ENCODE data around the gene ACVRL1.

Gene ACVRL1

DNA sequence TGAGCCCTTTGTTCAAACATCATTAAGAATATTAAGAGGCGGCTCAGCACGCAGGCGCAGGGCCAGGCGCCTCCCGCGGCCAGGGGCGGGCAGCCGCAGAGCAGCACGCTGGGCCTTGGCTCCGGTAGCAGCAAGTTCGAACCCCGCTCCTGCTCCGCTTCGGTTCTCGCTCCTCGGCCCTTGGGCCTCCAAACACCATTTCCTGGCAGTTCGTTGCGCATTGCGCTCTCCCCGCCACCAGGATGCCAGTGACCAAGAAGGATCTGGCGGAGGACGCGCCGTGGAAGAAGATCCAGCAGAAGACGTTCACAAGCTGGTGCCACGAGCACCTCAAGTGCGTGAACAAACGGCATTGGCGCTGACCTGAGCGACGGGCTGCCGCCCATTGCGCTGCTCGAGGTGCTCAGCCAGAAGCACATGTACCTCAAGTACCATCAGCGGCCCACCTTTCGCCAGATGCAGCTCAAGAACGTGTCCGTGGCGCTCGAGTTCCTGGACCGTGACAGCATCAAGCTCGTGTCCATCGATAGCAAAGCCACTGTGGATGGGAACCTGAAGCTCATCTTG is 6.9 kb upstream of the ACVRL1 start:
- DNase-seq = no peak

DNA sequence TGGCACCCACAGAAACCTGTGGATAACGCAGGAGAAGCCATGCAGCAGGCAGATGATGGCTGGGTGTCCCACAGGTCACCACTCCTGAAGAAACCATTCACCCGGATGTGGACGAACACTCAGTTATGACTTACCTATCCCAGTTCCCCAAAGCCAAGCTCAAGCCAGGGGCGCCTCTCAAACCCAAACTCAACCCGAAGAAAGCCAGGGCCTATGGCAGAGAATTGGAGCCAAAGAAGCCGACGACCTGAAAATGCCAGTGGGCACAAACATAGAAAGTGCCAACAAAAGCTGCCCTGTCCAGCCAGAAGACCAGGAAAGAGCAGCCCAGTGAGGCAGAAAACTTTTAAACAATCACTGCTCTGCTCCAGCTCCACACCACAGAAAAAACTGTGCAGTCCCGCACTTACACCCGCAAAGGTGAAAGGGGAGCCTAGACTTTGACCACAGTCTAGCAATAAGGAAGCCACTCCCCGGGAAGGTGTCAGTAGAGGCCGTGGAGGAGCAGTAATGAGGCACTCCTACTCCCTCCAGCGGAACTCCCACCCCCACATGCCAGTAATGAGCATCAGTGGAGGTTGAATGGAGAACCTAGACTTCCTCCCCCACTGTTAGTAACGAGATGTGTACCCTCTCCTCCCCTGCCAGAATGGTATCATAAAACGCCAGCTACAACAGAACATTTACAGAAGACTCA is 6.0 kb upstream of the ACVRL1 start:
- no peak for DNase-seq

DNA sequence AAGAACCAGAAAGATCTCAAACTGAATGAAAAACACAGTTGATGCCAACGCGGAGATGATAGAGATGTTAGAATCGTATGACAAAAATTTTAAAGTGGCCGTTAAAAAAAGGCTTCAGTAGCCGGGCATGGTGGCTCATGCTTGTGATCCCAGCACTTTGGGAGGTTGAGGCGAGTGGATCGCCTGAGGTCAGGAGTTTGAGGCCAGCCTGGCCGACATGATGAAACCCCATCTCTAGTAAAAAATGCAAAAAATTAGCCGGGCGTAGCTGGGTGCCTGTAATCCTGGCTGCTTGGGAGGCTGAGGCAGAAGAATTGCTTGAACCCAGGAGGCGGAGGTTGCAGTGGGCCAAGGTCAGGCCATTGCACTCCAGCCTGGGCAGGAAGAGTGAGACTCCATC is 5.4 kb upstream of the ACVRL1 start:
- no peak for DNase-seq

DNA sequence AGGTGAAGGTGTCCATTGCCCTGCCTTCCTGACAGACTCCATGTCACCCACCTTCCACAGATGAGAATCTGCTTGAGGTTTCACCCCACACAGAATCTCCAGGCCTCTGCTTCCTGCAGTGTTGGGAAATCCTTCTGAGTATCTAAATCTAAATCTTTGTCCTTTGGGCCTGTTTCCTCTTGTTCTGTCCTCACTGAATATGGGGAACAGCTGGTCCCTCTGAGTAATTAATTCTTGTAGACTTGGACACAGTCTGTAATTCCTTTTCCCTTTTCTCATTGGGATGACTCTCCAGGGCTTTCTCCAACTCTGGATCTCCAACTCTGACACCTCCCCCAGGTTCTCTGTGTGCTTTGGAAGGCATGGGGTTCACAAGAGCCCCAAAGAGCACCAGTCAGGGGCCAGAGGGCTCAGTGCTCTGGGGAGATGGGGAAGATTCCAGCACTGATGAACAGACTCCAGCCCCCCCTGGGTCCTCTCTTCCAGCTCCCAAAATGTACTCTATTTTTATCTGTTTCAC is 2.3 kb upstream of the ACVRL1 start:
- DNase-seq = no peak

DNA sequence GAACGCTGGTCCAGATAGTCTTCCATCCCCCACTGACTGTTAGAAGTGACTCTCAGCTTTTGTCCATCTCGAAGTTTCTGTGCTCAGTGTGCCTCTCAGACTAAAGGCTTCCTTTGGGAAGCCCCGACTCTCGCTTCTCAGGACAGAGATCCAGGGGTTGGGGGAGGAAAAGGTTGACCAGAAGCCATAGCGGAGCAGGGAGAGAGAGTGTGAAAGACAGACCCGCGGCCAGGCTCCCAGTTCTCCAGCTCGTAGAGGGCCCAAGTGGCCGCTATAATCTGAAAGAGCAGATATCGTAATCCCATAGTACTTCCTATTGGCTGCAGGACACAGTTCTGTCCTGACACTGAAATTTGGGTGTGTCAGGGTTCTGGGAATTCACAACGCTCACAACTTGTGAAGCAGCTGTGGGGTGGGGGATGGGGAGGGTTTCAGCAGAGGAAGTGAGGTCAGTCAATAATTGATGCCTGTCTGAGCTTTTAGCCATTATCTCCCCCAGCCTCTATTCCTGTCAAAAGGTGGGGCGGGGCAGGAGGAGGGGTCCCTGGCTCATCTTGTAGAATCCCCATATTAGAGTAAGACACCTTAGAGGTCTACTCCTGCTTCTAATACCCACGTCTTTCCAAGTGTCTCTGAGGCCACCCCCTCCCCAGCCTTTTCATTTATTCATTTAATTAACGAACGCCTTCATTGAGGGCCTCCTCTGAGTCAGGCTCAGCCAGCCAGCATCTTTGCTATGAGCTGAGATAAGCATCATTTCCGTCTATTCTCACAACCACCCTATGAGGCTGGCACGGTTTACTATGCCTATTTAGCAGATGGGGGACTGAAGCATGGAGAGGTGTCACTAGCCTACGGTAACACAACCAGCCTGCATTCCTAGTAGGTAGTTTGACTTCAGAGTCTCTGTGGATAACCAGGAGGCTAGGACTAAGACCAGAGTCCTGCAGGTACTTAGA is 1.6 kb upstream of the ACVRL1 start:
- DNase-seq = no peak

DNA sequence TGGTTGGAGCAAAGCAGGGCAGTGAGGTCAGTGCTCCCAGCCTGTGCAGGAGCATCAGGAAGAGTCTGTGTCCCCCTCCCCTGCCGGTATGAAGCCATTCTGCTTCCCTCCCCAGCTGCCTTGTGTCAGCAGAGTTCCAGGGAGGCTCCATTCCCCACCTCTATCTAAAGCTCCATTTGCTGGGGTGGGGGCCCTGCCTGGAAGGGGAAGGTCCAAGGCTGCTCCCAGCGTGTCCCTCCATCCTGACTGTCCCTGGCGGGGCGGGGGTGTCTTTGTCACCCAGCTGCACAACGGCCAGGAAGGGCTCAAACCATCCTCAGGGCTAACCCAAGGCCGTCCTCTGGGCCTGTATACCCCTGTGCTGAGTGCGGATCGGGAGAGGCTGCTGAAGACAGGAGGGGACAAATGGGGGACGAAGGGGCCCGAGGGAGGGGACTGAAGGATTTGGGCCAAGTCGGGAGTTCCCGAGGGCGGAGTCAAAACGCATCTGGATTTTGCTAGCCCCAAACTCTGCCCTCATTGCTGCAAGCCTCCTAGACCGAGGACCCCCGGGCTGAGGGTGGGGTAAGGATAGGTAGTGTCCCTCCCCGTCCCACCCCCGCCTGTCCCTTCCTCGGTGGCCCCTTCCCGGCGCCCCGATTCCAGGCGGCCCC is 748 bp upstream of the ACVRL1 start:
- DNase-seq = no peak

DNA sequence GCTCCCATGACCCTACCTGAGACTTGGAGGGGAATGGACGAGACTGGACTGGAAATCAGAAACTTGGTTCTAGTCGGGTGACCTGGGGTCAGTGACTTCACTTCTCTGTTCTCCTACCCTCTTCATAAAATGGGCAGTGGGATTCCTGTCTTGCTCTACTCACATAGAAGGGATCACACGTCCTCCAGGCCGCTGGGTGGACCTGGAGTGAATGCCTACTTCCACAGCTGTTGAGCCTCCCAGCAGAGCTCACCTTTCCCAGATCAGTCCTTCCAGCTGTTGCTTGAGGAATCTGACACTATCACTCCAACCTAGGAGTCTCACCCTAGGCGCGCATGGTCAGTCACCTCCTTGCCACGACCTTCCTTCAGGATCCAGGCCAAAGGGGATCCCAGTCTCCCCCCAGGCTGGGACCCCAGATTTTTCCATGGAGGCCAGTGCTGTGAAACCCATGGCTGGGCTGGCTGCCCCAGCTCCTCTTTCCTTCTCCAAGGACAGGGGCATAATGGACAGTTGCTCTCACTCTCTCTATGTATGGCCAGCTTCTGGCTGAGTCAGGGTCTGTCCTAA is 637 bp downstream of the ACVRL1 start:
- no peak for DNase-seq

DNA sequence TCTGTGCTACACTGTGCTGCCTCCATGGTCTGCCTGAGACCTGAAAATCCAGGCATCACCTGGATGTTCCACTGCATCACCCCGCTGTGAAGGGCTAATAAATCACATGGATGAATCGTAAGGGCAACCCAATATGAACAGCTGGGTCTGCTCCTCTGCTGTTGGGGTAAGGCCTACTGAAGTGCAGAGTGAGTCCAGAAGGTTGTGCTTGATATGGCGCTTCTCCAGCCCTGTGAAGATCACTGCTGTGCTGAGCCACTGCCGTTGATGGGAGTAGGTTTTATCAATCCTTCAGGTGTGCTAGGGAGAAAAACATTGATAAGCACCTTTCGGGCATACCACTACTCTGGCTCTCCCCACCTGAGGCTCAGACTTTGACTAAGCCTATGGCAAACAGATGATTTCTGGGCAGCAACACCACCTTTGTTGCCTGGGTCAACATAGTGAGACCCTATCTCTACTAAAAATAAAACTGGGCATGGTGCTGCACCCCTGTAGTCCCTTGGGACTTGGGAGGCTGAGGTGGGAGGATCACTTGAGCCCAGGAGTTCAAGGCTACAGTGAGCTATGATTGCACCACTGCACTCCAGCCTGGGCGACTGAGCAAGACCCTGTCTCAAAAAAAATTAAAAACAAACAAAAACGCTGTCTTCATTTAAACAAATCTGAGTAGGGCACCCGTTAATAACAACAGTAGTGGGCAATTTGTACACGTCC is 1.7 kb downstream of the ACVRL1 start:
- no peak for DNase-seq

DNA sequence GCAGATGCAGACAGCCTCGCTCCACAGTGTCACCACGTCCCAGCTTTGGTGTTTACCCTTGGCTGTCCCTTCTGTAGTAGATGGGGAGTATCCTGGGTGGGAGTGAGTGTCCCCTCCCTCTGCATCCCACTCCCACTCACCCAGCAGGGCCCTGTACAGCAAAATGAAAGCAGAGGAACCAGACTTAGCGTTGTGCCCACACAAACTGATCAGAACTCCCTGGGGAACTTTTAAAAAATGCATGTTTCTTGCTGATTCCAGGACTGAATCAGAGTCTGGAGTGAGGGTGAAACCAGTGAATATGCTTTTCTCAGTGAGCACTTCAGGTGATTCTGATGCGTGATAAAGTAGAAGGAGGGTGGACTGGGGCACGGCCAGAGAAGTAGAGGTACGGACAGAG is 2.9 kb downstream of the ACVRL1 start:
- DNase-seq = no peak

DNA sequence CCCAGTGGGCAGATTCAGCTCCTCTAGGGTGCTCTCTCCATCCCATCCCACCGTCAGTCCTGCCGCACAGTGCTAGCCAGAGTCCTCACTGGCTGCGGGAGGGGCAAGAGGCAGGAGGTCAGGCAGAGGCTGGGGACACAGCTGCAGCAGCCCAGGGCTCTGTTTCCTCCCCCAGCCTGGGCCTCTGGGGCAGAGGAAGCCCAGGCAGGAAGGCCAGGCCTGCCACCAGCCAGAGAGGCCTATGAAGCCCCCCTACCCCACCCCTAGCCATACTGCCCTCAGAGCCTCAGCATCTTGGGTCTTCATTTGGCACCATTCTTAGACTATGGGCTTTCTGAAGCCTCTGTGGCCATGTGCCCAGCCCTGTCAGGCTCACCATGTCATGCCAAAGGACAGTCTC is 3.4 kb downstream of the ACVRL1 start:
- no peak for DNase-seq

DNA sequence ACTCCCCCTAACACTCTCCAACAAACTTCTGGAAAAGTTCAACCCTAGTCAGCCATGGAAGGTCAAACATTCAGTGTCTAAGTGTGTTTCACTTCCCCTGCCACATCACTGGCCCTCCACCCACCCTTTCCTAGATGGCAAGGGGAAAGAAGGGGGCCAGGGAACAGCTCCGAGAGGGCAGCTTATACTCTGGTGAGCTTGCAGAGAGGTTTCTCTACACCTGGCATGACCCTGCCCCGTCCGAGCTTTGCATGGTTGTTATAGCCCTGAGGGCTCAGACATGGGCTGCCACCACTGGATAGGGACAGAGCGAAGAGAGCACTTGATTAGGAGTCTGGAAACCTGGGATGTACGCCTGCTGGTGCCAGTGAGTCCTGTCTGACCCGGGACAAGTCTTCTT is 4.0 kb downstream of the ACVRL1 start:
- DNase-seq = no peak

DNA sequence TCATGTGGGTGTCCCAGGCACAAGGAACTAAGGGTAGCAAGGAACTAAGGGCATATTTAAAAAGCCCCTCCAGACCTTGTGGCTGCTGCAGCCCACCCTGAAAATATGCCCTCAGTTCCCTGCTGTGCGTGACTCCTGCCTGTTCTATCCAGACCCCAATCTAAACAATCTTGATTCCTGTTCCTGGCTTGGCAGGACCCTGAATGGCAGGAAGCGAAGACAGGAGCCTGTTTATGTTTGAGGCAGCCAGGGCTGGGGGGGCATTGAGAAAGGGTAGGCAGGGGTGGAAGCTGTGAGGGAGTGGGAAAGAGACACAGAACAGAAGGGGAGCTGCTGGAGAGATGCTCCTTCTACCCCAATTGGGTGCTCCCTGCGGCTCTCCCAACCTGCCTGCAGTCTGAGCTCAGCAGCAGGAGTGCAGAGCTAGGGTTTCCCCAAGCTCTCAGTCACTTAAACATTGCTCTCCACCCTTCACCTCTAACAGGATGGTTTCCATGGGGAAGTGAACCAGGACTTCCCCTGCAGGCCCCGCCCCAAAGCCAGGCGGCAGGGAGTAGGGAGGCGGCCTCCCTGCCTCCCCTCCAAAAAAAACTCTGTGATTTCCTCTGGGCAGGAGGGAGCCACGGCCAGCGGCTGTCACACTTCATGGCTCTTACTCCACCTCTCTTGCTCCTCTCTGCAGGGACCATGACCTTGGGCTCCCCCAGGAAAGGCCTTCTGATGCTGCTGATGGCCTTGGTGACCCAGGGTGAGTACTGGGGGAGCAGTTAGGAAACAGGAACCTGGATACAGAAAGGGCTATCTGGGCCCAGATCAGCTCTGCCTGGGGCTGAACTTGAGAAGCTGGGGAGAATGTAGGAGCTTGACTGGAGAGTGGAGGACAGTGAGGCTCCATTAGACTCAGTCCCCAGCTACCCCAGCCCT is 4.7 kb downstream of the ACVRL1 start:
- DNase-seq = no peak

DNA sequence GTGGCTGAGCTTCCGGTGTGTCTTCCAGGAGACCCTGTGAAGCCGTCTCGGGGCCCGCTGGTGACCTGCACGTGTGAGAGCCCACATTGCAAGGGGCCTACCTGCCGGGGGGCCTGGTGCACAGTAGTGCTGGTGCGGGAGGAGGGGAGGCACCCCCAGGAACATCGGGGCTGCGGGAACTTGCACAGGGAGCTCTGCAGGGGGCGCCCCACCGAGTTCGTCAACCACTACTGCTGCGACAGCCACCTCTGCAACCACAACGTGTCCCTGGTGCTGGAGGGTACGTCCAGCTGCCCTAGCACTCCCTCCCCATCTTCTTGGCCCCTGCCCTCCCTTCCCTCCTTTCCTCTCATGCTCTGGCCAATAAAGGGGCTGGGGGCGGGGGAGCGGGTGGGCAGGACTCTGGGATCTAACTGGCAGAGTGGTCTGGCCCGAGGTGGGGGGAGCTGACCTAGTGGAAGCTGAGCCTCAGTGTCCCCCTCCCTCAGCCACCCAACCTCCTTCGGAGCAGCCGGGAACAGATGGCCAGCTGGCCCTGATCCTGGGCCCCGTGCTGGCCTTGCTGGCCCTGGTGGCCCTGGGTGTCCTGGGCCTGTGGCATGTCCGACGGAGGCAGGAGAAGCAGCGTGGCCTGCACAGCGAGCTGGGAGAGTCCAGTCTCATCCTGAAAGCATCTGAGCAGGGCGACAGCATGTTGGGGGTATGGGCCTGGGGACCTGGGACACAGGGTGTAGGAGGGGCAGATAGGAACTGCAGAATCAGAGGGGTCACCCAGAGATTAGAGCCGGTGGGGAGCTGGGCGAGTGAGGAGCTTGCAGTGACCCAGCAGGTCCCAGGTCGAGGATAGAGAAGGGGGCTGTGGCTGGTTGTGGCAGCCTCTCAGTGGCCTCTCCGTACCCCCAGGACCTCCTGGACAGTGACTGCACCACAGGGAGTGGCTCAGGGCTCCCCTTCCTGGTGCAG is 6.0 kb downstream of the ACVRL1 start:
- DNase-seq = no peak

DNA sequence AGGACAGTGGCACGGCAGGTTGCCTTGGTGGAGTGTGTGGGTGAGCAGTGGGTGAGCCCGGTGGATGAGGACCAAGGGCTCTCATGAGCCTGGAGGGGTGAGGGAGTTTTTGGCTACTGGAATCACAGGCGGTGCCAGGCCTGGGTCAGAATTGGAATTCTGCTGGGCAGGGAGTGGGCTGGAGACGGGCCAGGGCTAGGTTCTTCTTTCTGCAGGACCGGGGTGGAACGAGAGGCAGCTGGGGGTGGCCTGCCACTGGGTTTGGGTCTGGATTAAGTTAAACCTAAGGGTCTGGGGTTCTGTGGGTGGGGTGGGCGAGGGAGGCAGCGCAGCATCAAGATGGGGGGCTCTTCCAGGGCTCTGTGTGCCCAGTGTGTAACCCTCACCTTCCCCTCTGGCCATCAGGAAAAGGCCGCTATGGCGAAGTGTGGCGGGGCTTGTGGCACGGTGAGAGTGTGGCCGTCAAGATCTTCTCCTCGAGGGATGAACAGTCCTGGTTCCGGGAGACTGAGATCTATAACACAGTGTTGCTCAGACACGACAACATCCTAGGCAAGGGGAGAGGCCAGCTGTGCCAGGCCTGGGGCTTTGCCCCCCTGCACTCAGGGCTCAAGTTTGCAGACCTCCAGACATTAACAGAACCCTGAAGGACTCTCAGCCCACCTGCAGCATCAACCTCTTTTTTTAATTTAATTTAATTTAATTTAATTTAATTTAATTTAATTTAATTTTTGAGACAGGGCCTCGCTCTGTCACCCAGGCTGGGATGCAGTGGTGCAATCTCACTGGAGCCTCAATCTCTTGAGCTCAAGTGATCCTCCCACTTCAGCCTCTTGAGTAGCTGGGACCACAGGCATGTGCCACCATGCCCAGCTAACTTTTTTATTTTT is 7.0 kb downstream of the ACVRL1 start:
- DNase-seq = no peak

DNA sequence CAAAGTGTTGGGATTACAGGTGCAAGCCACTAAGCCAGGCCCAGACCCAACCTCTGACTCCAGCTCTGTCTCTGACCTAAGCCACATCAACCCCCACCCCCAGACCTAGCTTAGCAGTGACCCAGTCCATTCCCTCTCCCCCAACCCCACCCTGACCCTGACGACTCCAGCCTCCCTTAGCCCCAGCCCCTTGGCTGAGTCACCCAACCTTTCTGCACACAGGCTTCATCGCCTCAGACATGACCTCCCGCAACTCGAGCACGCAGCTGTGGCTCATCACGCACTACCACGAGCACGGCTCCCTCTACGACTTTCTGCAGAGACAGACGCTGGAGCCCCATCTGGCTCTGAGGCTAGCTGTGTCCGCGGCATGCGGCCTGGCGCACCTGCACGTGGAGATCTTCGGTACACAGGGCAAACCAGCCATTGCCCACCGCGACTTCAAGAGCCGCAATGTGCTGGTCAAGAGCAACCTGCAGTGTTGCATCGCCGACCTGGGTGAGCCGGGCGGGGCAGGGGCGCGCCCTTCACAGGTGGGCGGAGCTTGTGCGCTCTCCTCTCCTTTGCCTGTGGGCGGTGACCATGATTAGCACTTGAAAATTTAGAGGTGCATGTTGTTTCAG is 7.8 kb downstream of the ACVRL1 start:
- no peak for DNase-seq

DNA sequence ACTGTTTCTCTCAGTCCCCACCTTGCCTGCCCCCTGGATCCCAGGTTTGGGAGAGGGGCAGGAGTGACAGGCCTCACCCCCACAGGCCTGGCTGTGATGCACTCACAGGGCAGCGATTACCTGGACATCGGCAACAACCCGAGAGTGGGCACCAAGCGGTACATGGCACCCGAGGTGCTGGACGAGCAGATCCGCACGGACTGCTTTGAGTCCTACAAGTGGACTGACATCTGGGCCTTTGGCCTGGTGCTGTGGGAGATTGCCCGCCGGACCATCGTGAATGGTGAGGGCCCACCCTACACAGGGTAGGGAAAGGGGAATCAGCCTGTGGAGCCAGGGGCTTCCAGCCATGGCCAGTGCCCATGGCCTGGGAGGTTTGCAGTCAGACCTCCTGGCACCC is 8.6 kb downstream of the ACVRL1 start:
- no peak for DNase-seq

DNA sequence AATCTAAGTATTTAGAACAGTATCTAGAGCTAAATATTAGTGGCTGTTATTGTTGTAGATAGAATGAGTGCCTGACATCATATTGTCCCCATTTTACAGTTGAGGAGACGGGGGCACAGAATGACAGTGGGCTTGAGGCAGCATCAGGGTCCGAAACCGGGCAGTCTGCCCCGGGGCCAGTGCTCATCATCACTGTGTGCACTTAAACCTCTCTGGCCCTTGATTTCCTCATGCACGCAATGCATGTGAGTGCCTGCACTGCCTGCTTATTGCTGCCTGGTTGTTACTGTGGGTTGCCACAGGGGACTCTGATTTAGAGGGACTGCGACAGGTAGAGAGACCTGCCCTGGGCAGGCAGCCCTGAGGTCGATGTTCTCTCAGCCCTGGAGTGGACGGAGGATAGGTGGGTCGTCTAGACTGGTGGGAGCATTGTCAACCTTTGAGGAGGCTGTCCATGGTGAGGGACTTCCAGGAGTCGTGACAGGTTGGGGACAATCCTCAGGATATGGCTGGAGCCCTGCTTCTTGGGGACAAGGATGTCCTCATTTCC is 9.8 kb downstream of the ACVRL1 start:
- no peak for DNase-seq

All from CD4-positive, alpha-beta T cell treated with Interleukin-4 for 4 hours (primary cell).